GM21786 (cell line): ENCODE data around the gene IDH3A.

Source experiments
- ATAC-seq: cut with Tn5 transposase; IDR thresholded peaks from one replicate; pipeline ENCODE4 v1.9.1; 2021; ENCODE audit not compliant: unreplicated experiment

IDH3A gene

GRCh38 chr15:78201281-78202190 is 52.4 kb downstream of the IDH3A start:
- no peak for ATAC-seq

GRCh38 chr15:78203346-78204225 is 54.4 kb downstream of the IDH3A start:
- no peak for ATAC-seq

- no peak for ATAC-seq
These were observed 55.5 kb downstream of the IDH3A start for GRCh38 chr15:78204351-78205309.

GRCh38 chr15:78205337-78205736 is 56.2 kb downstream of the IDH3A start:
- no peak for ATAC-seq

GRCh38 chr15:78205856-78206255 is 56.7 kb downstream of the IDH3A start:
- ATAC-seq = no peak

- no peak for ATAC-seq
These were observed 57.4 kb downstream of the IDH3A start for GRCh38 chr15:78206326-78207109.

GRCh38 chr15:78207110-78207458 is 57.9 kb downstream of the IDH3A start:
- no peak for ATAC-seq

- no peak for ATAC-seq
These were observed 58.6 kb downstream of the IDH3A start for GRCh38 chr15:78207641-78208340.

- ATAC-seq = no peak
These were observed 59.2 kb downstream of the IDH3A start for GRCh38 chr15:78208341-78208844.

GRCh38 chr15:78208887-78209645 is 59.9 kb downstream of the IDH3A start:
- no peak for ATAC-seq

- no peak for ATAC-seq
These were observed 60.6 kb downstream of the IDH3A start for GRCh38 chr15:78209646-78210348.

GRCh38 chr15:78210349-78210717 is 61.2 kb downstream of the IDH3A start:
- no peak for ATAC-seq

GRCh38 chr15:78211189-78211921 is 62.2 kb downstream of the IDH3A start:
- ATAC-seq = no peak

- no peak for ATAC-seq
These were observed 62.8 kb downstream of the IDH3A start for GRCh38 chr15:78212008-78212407.

- ATAC-seq = no peak
These were observed 63.6 kb downstream of the IDH3A start for GRCh38 chr15:78212546-78213424.

GRCh38 chr15:78213425-78213750 is 64.2 kb downstream of the IDH3A start:
- ATAC-seq = no peak
